Measurements from ENCODE around the gene ZYG11A. TPM values are rescaled to one million over a fixed set of nuclear protein-coding genes. Genes with fewer than 3 reads are reported as not detected.

The ZYG11A gene
- total and polyA plus RNA-seq, 4 donors = 0.38 to 1.8 (median 0.76) TPM

GRCh38 chr1:52919051-52919722, 76.6 kb downstream of the ZYG11A start:
- H3K9me3 ChIP-seq (ENCODE audit: control insufficient read depth in 4 of 4, low read length in 3 of 4) = no peaks in the 10 kb centered on the region
- TF ChIP-seq, protein P1, sequence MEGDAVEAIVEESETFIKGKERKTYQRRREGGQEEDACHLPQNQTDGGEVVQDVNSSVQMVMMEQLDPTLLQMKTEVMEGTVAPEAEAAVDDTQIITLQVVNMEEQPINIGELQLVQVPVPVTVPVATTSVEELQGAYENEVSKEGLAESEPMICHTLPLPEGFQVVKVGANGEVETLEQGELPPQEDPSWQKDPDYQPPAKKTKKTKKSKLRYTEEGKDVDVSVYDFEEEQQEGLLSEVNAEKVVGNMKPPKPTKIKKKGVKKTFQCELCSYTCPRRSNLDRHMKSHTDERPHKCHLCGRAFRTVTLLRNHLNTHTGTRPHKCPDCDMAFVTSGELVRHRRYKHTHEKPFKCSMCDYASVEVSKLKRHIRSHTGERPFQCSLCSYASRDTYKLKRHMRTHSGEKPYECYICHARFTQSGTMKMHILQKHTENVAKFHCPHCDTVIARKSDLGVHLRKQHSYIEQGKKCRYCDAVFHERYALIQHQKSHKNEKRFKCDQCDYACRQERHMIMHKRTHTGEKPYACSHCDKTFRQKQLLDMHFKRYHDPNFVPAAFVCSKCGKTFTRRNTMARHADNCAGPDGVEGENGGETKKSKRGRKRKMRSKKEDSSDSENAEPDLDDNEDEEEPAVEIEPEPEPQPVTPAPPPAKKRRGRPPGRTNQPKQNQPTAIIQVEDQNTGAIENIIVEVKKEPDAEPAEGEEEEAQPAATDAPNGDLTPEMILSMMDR (IDR thresholded peaks at IDR 0.05; ENCODE audit: low read depth, low read length, missing input control) = no peak
- TF ChIP-seq RXRA (IDR thresholded peaks at IDR 0.05) = no peak
- no peak for TF ChIP-seq FOXA2 (IDR thresholded peaks at IDR 0.05)
- TF ChIP-seq JUND (IDR thresholded peaks at IDR 0.05) = no peak
- no peak for TF ChIP-seq GABPA (IDR thresholded peaks at IDR 0.05 in 1 of 2, conservative IDR thresholded peaks at IDR 0.05 in 1 of 2)
- TF ChIP-seq FOXA1 (IDR thresholded peaks at IDR 0.05) = no peak
- no peak for TF ChIP-seq EGR1 (IDR thresholded peaks at IDR 0.05; ENCODE audit: low read depth in 2 of 2)
- no peak for TF ChIP-seq RAD21 (IDR thresholded peaks at IDR 0.05)
- TF ChIP-seq, protein P2, sequence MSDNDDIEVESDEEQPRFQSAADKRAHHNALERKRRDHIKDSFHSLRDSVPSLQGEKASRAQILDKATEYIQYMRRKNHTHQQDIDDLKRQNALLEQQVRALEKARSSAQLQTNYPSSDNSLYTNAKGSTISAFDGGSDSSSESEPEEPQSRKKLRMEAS (IDR thresholded peaks at IDR 0.05) = no peak
- no peak for TF ChIP-seq YY1 (IDR thresholded peaks at IDR 0.05)
- TF ChIP-seq, protein P3, sequence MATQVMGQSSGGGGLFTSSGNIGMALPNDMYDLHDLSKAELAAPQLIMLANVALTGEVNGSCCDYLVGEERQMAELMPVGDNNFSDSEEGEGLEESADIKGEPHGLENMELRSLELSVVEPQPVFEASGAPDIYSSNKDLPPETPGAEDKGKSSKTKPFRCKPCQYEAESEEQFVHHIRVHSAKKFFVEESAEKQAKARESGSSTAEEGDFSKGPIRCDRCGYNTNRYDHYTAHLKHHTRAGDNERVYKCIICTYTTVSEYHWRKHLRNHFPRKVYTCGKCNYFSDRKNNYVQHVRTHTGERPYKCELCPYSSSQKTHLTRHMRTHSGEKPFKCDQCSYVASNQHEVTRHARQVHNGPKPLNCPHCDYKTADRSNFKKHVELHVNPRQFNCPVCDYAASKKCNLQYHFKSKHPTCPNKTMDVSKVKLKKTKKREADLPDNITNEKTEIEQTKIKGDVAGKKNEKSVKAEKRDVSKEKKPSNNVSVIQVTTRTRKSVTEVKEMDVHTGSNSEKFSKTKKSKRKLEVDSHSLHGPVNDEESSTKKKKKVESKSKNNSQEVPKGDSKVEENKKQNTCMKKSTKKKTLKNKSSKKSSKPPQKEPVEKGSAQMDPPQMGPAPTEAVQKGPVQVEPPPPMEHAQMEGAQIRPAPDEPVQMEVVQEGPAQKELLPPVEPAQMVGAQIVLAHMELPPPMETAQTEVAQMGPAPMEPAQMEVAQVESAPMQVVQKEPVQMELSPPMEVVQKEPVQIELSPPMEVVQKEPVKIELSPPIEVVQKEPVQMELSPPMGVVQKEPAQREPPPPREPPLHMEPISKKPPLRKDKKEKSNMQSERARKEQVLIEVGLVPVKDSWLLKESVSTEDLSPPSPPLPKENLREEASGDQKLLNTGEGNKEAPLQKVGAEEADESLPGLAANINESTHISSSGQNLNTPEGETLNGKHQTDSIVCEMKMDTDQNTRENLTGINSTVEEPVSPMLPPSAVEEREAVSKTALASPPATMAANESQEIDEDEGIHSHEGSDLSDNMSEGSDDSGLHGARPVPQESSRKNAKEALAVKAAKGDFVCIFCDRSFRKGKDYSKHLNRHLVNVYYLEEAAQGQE (IDR thresholded peaks at IDR 0.05) = no peak
- TF ChIP-seq HNF4G (IDR thresholded peaks at IDR 0.05) = no peak
- TF ChIP-seq, protein P4, sequence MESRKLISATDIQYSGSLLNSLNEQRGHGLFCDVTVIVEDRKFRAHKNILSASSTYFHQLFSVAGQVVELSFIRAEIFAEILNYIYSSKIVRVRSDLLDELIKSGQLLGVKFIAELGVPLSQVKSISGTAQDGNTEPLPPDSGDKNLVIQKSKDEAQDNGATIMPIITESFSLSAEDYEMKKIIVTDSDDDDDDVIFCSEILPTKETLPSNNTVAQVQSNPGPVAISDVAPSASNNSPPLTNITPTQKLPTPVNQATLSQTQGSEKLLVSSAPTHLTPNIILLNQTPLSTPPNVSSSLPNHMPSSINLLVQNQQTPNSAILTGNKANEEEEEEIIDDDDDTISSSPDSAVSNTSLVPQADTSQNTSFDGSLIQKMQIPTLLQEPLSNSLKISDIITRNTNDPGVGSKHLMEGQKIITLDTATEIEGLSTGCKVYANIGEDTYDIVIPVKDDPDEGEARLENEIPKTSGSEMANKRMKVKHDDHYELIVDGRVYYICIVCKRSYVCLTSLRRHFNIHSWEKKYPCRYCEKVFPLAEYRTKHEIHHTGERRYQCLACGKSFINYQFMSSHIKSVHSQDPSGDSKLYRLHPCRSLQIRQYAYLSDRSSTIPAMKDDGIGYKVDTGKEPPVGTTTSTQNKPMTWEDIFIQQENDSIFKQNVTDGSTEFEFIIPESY (IDR thresholded peaks at IDR 0.05) = no peak
- TF ChIP-seq ATF3 (IDR thresholded peaks at IDR 0.05) = no peak
- no peak for TF ChIP-seq HNF4A (conservative IDR thresholded peaks at IDR 0.05)
- no peak for DNase-seq (ENCODE audit: low spot score)
- no peaks in the 10 kb centered on the region for H3K36me3 ChIP-seq (ENCODE audit: control insufficient read depth in 4 of 4, insufficient read depth in 3 of 4, low read depth in 1 of 4, low read length in 3 of 4)
- H3K4me1 ChIP-seq (ENCODE audit: control insufficient read depth in 4 of 4, insufficient read depth in 4 of 4, low read length in 3 of 4) = peaks cover 20 to 64% (median 47%) of the 10 kb centered on the region in 4 donors
- H3K9ac ChIP-seq (ENCODE audit: low read depth in 1 of 2, low read length in 2 of 2) = peak overlapping the region in 1 of 2 donors; percentile 17
- H3K27ac ChIP-seq (ENCODE audit: low read depth in 1 of 2, low read length in 2 of 2) = peak overlapping the region; percentile 93 to 94
- 74% methylated on average over 7 of the region's 7 CpGs for whole genome bisulfite sequencing
- H3K4me3 ChIP-seq (ENCODE audit: low read depth in 1 of 3, low read length in 3 of 3) = peak overlapping the region in 1 of 3 donors; percentile 27
- no peaks in the 10 kb centered on the region for H3K27me3 ChIP-seq (ENCODE audit: control insufficient read depth in 4 of 4, insufficient read depth in 4 of 4, low read length in 3 of 4)

All from liver (tissue), 9 donors.